HG02884 (cell line): ENCODE data around the gene OCA2.
"Not testable (repeated sequence)": the region's sequence is repeated elsewhere in the genome, so short reads cannot be mapped to it uniquely, and the experiment has no call there.

Experiments used
- ATAC-seq: cut with Tn5 transposase; IDR thresholded peaks from one replicate; pipeline ENCODE4 v1.9.1; 2021; ENCODE audit warnings: mild to moderate bottlenecking, moderate library complexity; ENCODE audit not compliant: unreplicated experiment

The OCA2 gene

DNA sequence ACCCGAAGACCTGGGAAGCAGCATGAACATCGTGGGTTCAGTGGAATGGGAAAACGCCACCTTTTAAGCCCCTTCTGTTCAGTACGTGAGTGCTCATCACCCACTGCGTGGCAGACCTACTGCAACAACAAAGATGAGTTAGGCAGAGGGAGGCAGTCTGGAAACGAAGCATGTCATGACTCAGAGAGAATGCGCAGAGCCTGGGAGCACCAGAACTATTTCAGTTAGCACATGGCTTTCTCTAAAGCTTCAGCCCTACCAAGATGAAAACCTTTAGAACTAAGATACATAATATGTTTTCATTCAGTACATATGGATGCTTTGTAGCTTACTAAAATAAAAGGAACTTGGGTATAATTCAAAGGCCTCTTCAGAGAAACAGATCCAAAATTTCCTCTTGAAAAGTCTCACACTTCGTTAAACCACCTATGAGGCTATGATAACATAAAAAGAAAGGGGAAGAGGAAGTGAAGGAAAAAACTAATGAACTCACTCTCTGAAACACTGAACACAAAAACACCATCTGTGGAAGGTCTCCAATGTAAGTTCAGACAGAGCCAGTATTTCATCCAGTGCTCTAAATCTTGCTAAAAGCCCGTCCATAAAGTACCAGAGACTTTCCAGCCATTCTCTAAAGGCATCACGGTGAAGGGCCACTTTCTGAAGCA is 140.1 kb downstream of the OCA2 start:
- ATAC-seq: no peak

DNA sequence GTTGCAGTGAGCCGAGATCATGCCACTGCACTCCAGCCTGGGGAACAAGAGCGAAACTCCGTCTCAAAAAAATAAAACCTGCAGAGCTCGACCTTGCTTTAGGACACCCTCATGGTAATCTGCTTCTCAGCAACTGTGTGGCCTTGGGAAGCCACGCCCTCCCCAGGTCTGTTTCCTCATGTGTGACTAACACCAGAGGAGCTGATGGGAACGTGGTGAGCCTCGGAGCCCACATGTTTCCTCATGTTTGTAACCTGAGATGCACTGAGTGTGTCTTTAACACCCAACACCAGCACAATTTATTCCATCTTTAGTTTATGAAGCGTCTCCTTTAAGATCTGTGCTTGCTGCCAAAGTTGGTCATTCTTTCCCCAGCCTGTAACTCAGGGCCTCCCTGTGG is 142.8 kb downstream of the OCA2 start:
- ATAC-seq: no peak

DNA sequence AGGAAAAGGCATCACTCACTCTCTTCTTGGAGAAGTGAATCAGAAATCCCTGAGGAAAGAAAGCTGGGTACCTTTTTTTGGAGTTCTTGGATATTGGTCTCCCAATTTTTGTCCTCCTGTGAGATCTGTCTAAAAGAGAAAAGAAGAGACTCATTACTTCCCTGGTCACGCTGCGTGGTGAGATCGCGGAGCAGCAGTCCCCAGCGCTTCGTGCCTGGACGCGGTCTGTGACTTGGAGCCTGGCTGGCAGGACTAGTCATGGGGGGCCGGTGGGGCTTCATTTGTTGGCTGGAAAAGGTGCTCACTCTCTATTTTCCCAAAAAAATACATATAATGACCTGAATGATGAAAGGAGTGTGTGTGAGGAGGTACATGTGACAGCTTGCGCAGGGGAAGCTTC is 144.0 kb downstream of the OCA2 start:
- ATAC-seq: no peak

DNA sequence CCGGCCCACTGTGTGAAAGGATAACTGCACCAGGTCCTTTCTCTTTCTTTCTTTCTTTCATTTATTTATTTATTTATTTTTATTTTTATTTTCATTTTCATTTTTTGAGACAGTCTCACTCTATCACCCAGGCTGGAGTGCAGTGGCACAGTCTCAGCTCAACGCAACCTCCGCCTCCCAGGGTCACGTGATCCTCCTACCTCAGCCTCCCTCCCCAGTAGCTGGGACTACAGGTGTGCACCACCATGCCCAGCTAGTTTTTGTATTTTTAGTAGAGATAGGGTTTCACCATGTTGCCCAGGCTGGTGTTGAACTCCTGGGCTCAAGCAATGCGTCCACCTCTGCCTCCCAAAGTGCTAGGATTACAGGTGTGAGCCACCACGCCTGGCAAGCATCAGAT is 146.5 kb downstream of the OCA2 start:
- not testable (repeated sequence) for ATAC-seq

DNA sequence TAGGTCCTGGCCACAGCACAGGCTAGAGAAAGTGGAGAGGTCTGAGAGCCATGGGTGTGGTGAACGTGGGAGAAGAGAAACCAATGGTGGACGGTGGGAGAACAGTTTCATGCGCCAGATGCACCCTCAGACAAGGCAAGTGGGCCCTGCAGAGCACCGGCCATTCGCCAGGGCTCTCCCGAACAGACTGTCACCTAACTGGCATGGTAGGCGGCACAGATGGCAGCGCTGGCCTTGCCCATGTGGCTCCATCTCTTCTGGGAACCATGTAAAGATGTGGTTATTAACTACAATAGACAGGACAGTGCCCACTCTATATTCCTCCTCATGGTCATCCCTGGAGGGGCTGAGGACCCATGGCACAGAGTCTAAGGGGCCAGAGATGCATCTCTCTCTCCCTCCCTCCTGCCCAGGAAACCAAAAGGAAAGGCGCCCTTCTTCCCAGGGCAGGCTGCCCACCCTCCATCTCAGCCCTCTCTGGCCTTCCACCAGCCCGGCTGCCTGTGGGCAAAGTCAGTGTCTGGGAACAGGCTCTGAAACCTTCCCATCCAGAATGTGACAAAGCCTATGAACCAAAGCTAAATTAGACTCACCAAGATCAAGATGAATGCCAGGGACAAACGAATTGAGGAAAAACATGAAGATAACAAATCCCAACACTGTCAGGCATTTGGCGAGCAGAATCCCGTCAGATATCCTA is 147.8 kb downstream of the OCA2 start:
- no peak for ATAC-seq

DNA sequence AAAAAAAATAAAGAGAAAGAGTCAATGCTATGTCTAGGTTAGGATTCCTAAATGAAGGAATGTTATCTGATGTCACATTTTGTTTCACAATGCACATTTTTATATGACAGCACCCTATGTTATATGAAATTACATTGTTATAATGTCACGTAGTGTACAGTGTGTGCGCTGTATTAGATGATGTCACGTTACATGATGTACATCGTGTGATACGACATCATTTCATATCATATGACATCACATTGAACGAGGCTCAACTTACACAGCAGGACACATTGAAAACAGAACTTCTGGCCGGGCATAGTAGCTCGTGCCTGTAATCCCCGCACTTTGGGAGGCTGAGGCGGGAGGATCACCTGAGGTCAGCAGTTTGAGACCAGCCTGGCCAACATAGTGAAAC is 150.0 kb downstream of the OCA2 start:
- no peak for ATAC-seq

DNA sequence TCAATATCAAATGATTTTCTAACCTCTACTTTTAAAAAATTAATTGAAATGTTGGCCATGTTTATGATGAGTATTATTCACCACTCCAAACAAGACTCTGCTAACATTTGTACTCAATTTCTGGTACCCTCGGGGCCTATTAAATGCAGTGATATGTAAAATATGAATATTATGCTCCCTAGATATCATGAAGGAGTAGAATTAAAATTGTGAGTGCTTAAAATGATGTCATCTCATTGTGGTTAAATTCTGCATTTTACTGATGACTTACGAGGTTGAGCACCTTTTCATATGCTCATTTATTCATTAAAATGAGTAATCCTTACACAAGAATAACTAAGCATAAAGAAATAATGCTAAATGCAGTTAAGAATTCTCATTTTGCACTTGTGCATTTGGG is 159.9 kb downstream of the OCA2 start:
- ATAC-seq: no peak

DNA sequence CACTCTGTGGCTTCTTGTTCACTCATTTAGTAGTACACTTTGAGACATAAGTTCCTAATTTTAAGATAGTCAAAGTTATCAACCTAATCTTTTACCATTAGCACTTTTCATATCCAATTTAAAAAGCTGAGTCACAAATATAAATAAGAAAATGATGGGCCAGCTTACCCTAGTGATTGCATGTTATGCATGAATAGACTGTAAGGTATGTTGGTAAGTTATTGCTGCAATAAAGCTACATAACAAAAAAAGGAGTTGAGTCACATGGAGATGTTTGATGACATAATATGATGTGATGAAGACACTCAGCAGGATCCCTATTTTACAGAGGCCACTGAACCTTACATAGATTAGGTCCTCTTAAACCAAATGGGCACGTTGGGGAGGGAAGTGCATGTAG is 161.3 kb downstream of the OCA2 start:
- ATAC-seq: no peak

DNA sequence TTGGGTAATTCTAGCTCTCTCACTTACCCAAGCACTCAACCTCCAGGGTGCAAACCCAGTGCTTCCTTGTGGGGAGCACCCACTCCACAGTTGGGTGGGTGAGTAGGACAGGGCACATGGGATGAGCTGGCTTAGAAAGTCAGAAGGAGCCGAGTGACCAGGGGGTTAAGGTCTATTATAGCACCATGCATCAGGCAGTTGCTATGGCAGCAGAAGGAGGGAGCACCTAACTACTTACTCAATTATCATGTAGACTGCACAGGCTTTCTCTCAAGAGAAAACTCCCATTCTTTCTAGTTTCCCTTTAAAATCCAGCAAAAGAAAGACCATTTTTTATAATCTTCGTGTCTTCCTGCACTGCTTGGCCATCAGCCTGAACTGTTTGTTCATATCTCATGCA is 163.0 kb downstream of the OCA2 start:
- no peak for ATAC-seq

DNA sequence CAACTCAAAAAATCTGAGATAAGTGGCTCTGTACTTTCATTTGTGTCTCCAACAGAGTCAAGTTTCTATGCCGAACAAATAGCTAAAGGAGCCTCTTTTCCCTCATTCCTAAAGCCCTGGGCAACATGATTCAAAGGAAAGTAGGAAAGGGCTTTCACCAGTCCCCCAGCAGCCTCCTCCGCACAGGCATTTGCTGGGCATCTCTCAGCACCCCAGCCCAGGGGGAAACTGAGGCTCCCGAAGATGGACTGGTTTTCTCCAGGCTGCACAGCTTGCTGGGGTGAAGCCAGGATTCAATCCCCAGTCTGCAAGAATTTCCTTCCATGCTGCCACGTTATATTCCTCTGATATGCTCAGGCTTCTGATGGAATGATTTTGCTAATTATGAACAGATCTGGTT is 163.8 kb downstream of the OCA2 start:
- ATAC-seq: no peak

DNA sequence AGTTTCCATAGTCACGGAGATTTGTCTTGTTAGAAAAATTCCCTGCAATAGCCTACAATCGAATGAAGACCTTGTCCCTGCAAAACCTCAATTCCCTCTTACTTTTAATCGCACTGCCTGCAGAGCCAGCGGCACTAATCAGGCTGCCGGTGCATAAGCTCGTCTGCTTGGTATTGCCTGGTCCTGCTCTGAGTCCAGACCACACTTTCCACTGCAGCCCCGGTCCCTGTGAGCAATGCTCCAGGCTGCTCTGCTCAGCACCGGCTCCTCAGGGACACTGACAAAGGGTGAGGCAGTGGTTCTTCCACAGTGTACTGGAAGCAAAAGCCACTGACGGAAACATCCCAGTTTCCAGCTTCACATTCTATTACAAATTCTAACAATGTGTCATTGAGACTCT is 164.3 kb downstream of the OCA2 start:
- no peak for ATAC-seq

DNA sequence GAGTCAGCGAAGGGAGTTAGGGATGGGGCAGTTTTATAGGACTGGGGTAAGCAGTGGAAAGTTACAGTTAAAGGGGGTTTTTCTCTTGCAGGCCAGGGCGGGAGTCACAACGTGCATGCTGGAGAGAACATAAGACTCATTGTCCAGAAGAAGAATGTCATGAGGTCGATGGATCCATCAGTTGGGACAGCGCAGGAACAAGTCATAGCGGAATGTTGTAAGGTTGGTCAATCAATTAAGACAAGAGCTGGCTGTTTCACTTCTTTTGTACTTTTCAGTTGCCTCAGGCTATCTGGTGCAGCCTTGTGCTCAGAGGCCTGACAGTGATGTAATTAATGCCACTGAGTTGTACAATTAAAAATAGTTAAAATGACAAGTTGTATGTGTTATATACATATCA is 165.6 kb downstream of the OCA2 start:
- no peak for ATAC-seq

DNA sequence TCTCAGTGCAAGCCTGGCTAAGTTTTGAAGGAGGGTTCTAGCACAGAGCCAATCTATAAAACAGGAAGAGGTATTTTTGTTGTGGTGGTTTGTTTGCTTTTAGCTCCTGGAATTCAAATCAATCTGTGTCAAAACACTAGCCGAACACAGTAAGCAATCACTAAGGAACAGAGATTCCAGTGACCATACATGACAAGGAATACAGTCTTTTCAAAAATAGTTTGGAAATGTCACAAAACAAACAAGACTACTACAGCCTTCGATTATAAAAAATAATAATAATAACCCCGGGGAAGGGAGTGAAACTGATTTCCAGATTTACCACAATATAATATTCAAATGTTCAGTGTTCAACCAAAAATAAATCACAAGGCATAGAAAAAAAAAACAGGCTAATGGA is 166.5 kb downstream of the OCA2 start:
- ATAC-seq: no peak

DNA sequence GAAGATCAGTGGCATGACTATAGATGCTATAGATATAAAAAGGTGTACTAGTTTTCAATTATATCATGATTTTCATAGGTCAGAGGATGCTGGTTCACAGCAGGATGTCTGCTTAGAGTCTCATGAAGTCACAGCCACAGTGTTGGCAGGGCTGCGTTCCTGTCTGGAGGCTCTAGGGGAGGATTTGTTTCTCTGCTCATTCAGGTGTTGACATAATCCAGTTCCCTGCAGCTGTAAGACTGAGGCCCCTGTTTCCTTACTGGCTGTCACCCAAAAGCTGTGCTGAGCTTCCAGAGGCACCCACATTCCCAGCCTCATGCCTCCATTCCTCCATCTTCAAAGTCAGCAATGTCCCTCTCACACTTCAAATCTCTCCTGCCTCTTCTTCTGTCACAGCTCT is 170.7 kb downstream of the OCA2 start:
- ATAC-seq: no peak

DNA sequence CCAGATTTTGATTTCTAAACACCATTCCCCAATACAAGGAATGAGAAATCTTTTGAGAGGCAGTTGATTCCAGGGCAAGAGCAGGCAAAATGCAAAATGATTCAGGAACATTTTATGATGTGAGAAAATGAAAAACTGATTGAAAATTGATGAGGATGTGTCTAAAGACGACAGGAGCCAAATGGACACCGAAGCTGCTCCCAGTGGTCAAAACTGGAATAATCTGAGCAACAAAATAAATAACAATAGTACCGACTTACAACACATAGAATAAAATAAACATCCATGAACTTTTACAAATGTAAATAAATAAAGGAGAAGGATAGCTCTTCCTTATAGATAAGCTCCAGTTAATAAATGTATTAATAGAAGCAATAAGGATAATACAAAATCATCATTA is 186.8 kb downstream of the OCA2 start:
- no peak for ATAC-seq

DNA sequence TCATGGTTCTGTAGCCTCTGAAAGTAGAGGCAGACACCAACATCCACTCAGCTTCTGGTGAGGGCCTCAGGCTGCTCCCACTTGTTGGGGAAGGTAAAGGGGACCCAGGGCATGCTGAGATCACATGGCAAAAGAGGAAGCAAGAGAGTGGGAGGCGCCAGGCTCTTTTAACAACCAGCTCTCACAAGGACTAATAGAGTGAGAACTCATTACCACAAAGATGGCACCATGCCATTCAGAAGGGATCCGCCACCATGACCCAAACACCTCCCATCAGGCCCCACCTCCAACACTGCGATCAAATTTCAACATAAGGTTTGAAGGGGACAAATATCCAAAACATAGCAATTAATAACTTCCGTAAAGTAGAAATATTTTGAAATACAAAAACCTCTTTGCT is 192.3 kb downstream of the OCA2 start:
- no peak for ATAC-seq

DNA sequence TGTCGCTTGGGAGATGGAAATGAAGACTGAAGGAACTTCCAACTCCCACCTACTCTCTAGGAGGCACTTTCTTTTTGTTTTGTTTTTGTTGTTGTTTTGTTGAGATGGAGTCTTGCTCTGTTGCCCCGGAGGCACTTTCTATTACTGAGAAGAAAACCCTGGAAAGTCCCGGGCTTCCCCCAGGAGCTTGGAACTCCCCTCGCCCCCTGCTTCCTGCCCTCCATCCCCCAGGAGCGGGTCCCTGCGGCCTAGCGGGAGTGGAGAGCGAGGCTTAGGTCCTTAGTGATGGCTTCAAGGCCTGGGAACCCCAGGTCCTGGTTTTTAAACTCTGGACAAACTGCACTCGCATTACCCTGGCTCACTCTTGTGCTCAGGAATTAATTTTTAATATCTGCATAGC is 195.7 kb downstream of the OCA2 start:
- ATAC-seq: no peak

DNA sequence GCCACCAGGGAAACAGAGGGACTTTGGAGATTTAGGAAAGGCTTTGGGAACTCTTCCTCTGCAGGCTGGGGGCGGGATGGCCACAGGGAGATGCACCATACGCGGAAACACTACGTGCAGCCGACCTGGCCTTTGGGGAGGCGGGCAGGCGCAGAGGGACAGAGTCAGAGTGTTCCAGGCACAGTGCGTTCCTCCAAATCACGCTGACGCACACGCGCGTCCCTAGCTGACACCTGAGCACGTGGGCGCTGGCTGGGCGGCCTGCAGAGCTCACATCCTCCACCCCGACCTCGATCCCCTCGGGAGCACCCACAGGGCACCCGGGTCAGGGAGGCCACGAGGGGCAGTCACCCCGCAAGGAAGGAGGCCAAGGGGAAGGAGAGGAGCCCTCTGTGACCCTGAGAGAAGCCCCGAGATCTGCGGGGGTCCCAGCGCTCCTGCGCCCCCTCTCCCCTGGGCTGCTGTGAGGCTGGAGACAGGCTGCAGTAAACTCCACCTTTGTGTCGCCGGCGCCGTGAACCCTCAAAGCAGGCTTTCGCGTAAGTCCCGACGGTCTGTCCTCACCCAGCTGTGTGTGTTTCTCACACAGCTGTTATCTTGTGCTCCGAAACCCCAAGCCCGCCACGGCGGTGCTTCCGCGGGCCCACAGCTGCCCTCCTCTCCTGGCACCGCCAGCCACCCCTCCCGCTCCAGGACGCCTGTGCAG is 196.3 kb downstream of the OCA2 start:
- ATAC-seq: no peak

DNA sequence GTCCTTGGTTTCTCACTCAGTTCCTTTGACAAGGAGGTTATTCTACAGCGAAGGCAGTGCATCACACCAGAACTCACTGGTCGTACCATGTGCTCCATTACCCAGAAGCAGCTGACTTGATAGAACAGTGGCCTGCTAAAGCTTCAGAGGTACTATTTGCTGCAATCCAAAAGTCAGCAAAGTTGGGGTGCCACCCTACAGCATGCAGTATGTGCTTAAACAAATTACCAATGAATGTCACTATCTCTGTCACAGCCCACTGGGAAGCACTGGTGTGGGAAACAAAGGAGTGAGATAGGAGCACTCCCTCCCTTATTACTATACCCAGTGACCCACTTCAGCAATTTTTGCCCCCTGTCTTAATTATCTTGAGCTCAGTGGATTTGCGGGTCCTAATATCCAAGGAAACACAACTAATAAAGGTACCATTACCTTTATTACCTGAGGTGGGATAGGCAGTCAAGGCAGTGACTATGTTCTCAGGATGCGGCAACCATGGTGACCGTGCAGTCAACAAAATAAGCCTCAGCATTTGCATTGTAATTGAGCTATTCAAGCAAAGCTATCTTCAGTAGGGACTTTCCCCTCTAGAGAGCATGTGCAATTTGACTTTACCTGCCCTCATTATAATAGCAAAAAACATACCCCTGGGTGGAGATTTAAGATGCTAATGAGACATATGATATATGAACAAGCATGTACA is 199.4 kb downstream of the OCA2 start:
- ATAC-seq: no peak

DNA sequence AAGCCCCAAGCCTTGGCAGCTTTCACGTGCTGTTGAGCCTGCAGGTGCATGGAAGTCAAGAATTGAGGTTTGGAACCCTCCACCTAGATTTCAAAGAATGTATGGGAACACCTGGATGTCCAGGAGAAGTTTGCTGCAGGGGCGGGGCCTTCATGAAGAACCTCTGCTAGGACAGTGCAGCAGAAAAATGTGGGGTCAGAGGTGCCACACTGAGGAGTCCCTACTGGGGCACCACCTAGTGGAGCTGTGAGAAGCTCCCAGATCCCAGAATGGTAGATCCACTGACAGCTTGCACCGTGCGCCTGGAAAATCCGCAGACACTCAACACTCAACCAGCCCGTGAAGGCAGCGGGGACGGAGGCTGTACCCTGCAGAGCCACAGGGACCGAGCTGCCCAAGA is 201.6 kb downstream of the OCA2 start:
- no peak for ATAC-seq

DNA sequence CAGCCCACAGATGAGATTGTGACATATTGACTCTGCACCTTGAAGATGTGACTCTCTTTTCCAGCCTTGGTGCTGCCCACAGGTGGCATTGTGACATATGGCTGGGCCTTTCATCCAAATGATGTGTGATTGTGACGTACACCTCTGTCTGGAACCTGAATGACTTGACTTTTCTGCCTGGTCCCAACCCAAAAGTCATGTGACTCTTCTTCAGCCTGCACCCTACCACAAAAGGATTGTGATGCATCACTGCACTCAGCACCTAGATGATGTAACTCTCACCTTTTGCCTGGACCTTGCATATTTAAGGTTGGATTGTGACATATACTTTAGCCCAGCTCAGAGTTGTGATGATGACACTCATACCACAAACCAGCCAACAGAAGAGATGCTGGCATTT is 204.5 kb downstream of the OCA2 start:
- no peak for ATAC-seq

DNA sequence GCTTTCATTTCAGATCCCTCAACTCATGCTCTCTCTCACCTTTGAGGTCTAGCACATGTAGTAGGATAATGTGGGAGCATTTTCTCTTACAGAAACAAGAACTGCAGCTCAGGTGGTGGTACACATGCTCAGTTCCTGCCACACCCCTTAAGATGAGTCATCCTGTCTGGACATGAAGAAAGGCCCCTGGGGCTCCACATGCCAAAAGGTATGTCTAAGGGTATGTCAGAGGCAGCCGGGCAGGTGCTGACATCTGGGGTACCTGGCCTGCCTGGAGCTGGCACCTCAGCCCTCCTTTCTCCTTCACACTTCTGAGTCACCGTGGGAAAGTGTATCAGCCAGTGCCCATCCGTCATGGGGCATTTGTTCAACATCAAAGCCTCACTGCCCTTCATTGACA is 209.9 kb downstream of the OCA2 start:
- ATAC-seq: no peak
